ENCODE data around the gene MKI67.

GRCh38 chr10:128166151-128166550 lies 39.9 kb upstream of the MKI67 start:
- TF ChIP-seq POLR2AphosphoS5 (IDR thresholded peaks at IDR 0.05) (no peak), CTCF (IDR thresholded peaks at IDR 0.05) (no peak)
